K562 (cell line): Measurements from ENCODE around the gene MID2. TPM values are rescaled to one million over a fixed set of nuclear protein-coding genes. Genes with fewer than 3 reads are reported as not detected.

Source experiments
- MYNN ChIP-seq, 2 experiments: sonication (generic); formaldehyde crosslinking in 1 of 2; IDR thresholded peaks; 2 replicates each; pipeline versions ENCODE4 v1.5.0 to v1.6.1; 2016 to 2020; ENCODE audit warnings: antibody characterized with exemption in 1 of 2, missing genetic modification reagents in 1 of 2
- NR1H2 ChIP-seq: sonication (generic); formaldehyde crosslinking; IDR thresholded peaks from 2 replicates; pipeline ENCODE4 v1.4.0; 2020; ENCODE audit warnings: mild to moderate bottlenecking, missing genetic modification reagents
- RAD21 ChIP-seq, 2 experiments: fragments of 250-450 bp in 1 of 2; fragments of 450-650 bp in 1 of 2; sonication (Bioruptor Pico) in 1 of 2; formaldehyde crosslinking in 1 of 2; IDR thresholded peaks in 1 of 2; conservative IDR thresholded peaks in 1 of 2; 2 replicates each; pipeline versions ENCODE4 v1.4.0 to v1.8.0; 2020 to 2022; ENCODE audit warnings: mild to moderate bottlenecking in 2 of 2, moderate library complexity in 1 of 2
- SMC3 ChIP-seq: conservative IDR thresholded peaks from 2 replicates; pipeline ENCODE4 v1.6.1; 2011; ENCODE audit warnings: low read depth, low read length, improper control_type of control experiment; ENCODE audit not compliant: insufficient read depth
- ZNF830 ChIP-seq: fragments of 250-450 bp; sonication (Bioruptor Pico); IDR thresholded peaks from 2 replicates; pipeline ENCODE4 v1.5.0; 2021; ENCODE audit warnings: mild to moderate bottlenecking
- polyA plus RNA-seq, 8 experiments: library from polyadenylated mRNA; depleted of rRNA in 4 of 8; stranded (reverse) in 5 of 8; unstranded in 3 of 8; fragments of >200 nt; fragmentation: Nextera tagmentation in 2 of 8; fragmentation: Illumina TruSeq in 1 of 8; extraction: Ambion mirVana in 2 of 8; extraction: Trizol in 1 of 8; gene quantifications; 2 replicates each; pipeline versions ENCODE4 v1.2.1 to v1.2.3, GENCODE V29; 2011 to 2014; ENCODE audit warnings: inconsistent platforms in 1 of 8, missing spikeins in 1 of 8
- total RNA-seq, 7 experiments: library from RNA; depleted of rRNA in 6 of 7; stranded (reverse); fragments of >200 nt in 6 of 7; fragmentation: Illumina TruSeq in 2 of 7; extraction: Trizol in 2 of 7; gene quantifications; 2 replicates each; pipeline versions ENCODE4 v1.2.1 to v1.2.3, GENCODE V29; 2011 to 2021; ENCODE audit warnings: low replicate concordance in 1 of 7
- TF ChIP-seq, protein P1 (sequence below): fragments of 450-650 bp; IDR thresholded peaks from 2 replicates; pipeline ENCODE4 v1.7.1; 2018; ENCODE audit warnings: mild to moderate bottlenecking, low read depth; ENCODE audit not compliant: partially characterized antibody
- TF ChIP-seq, protein P2 (sequence below): fragments of 450-650 bp; IDR thresholded peaks from 2 replicates; pipeline ENCODE4 v1.6.1; 2018; ENCODE audit warnings: mild to moderate bottlenecking, low read depth; ENCODE audit not compliant: partially characterized antibody
- TF ChIP-seq, protein P3 (sequence below): fragments of 450-650 bp; formaldehyde crosslinking; IDR thresholded peaks from 2 replicates; pipeline ENCODE4 v1.4.0; 2020; ENCODE audit warnings: mild to moderate bottlenecking, moderate library complexity

MID2 gene
- total and polyA plus RNA-seq, 9 of the 15 experiments (the other 6 are each of a cell fraction or from before 2014, with no cell fraction given) = 0.07 TPM; not detected in 8

DNA sequence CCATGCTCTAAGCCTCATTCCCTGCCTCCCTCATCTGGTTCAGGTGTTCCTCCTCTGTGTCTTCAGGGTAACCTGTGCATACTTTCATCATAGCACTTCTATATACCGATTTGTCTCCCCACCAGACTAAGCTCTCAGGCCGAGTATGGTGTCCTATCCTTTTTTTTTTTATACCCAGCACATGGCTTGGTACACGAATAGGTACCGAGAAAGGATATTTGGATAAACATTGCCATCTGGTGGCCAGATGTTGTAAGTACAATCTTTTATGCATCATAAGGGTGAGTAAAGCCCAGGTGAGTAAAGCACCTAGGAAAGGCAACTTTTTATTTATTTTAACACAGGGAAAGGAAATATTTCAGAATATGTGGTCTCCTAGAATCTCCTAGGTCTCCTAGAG is 68.4 kb downstream of the MID2 start (continued):
- TF ChIP-seq, protein P1, sequence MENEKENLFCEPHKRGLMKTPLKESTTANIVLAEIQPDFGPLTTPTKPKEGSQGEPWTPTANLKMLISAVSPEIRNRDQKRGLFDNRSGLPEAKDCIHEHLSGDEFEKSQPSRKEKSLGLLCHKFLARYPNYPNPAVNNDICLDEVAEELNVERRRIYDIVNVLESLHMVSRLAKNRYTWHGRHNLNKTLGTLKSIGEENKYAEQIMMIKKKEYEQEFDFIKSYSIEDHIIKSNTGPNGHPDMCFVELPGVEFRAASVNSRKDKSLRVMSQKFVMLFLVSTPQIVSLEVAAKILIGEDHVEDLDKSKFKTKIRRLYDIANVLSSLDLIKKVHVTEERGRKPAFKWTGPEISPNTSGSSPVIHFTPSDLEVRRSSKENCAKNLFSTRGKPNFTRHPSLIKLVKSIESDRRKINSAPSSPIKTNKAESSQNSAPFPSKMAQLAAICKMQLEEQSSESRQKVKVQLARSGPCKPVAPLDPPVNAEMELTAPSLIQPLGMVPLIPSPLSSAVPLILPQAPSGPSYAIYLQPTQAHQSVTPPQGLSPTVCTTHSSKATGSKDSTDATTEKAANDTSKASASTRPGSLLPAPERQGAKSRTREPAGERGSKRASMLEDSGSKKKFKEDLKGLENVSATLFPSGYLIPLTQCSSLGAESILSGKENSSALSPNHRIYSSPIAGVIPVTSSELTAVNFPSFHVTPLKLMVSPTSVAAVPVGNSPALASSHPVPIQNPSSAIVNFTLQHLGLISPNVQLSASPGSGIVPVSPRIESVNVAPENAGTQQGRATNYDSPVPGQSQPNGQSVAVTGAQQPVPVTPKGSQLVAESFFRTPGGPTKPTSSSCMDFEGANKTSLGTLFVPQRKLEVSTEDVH = no peak
- TF ChIP-seq RAD21 (CRISPR knock-in tag; conservative IDR thresholded peaks at IDR 0.05 in 1 of 2, IDR thresholded peaks at IDR 0.05 in 1 of 2) (peak; percentile 65 to 79), NR1H2 (CRISPR knock-in tag) (no peak), ZNF830 (no peak), MYNN (IDR thresholded peaks at IDR 0.05) (no peak), MYNN (CRISPR knock-in tag; IDR thresholded peaks at IDR 0.05) (no peak), SMC3 (peak; percentile 40; the same call in 1 of the 2 replicates)
- TF ChIP-seq, protein P2, sequence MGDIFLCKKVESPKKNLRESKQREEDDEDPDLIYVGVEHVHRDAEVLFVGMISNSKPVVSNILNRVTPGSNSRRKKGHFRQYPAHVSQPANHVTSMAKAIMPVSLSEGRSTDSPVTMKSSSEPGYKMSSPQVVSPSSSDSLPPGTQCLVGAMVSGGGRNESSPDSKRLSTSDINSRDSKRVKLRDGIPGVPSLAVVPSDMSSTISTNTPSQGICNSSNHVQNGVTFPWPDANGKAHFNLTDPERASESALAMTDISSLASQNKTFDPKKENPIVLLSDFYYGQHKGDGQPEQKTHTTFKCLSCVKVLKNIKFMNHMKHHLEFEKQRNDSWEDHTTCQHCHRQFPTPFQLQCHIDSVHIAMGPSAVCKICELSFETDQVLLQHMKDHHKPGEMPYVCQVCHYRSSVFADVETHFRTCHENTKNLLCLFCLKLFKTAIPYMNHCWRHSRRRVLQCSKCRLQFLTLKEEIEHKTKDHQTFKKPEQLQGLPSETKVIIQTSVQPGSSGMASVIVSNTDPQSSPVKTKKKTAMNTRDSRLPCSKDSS = peak; percentile 19
- TF ChIP-seq, protein P3, sequence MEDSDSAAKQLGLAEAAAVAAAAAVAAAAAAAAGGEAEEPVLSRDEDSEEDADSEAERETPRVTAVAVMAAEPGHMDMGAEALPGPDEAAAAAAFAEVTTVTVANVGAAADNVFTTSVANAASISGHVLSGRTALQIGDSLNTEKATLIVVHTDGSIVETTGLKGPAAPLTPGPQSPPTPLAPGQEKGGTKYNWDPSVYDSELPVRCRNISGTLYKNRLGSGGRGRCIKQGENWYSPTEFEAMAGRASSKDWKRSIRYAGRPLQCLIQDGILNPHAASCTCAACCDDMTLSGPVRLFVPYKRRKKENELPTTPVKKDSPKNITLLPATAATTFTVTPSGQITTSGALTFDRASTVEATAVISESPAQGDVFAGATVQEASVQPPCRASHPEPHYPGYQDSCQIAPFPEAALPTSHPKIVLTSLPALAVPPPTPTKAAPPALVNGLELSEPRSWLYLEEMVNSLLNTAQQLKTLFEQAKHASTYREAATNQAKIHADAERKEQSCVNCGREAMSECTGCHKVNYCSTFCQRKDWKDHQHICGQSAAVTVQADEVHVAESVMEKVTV (CRISPR knock-in tag) = peak; percentile 46; the same call in 1 of the 2 replicates
